HepG2 (cell line): ENCODE measurements around the gene BAHCC1. TPM values are rescaled to one million over a fixed set of nuclear protein-coding genes. Genes with fewer than 3 reads are reported as not detected.
A peak's percentile ranks its signal among the peaks of the same experiment; 100 is the strongest.

Source experiments
- CCAR2 ChIP-seq: fragments of 200-400 bp; formaldehyde crosslinking; optimal IDR thresholded peaks from 2 replicates; pipeline ENCODE3; 2018; ENCODE audit warnings: low read depth, mild to moderate bottlenecking, low read length, moderate library complexity
- DMAP1 ChIP-seq: IDR thresholded peaks from 2 replicates; pipeline ENCODE4 v1.6.1; 2016
- ETV5 ChIP-seq: IDR thresholded peaks from 2 replicates; pipeline ENCODE4 v1.6.1; 2018; ENCODE audit warnings: missing biosample characterization, missing genetic modification reagents, inconsistent platforms, borderline replicate concordance
- HNRNPLL ChIP-seq: fragments of 200-400 bp; formaldehyde crosslinking; IDR thresholded peaks from 2 replicates; pipeline ENCODE4 v1.6.1; 2017; ENCODE audit warnings: mild to moderate bottlenecking, low read depth, low read length; ENCODE audit not compliant: poor library complexity, severe bottlenecking
- TCF12 ChIP-seq, 2 experiments: fragments of 450-650 bp in 1 of 2; sonication (generic) in 1 of 2; formaldehyde crosslinking in 1 of 2; IDR thresholded peaks; 2 replicates each; pipeline versions ENCODE4 v1.6.1 to v1.8.0; 2017 to 2022; ENCODE audit warnings: antibody characterized with exemption in 1 of 2, mild to moderate bottlenecking in 1 of 2, missing genetic modification reagents in 1 of 2, moderate library complexity in 1 of 2
- ZIK1 ChIP-seq: sonication (generic); formaldehyde crosslinking; IDR thresholded peaks from 2 replicates; pipeline ENCODE4 v1.5.0; 2020; ENCODE audit warnings: mild to moderate bottlenecking, low read depth, missing genetic modification reagents, borderline replicate concordance
- polyA plus RNA-seq, 8 experiments: library from polyadenylated mRNA; depleted of rRNA in 3 of 8; stranded (reverse) in 7 of 8; unstranded in 1 of 8; fragments of >200 nt; fragmentation: Illumina TruSeq in 4 of 8; extraction: Trizol in 4 of 8; gene quantifications; 2 replicates each; pipeline versions ENCODE4 v1.2.1 to v1.2.3, GENCODE V29; 2011 to 2016; ENCODE audit warnings: low read depth in 4 of 8, missing spikeins in 1 of 8, mixed read lengths in 1 of 8; ENCODE audit not compliant: insufficient read depth in 1 of 8
- total RNA-seq, 5 experiments: library from RNA; depleted of rRNA; stranded (reverse); fragments of >200 nt; fragmentation: Illumina TruSeq; extraction: Trizol; gene quantifications; 2 replicates each; pipeline ENCODE4 v1.2.3, GENCODE V29; 2016; ENCODE audit warnings: low read depth in 1 of 5
- TF ChIP-seq, protein P1 (sequence below): sonication (generic); formaldehyde crosslinking; IDR thresholded peaks from 2 replicates; pipeline ENCODE4 v1.5.1; 2020; ENCODE audit warnings: mild to moderate bottlenecking, missing genetic modification reagents, moderate library complexity
- TF ChIP-seq, protein P2 (sequence below), 2 experiments: sonication (generic) in 1 of 2; formaldehyde crosslinking in 1 of 2; IDR thresholded peaks; 2 replicates each; pipeline versions ENCODE4 v1.5.1 to v1.6.1; 2011 to 2020; ENCODE audit warnings: borderline replicate concordance in 1 of 2, low read depth in 1 of 2, low read length in 1 of 2, mild to moderate bottlenecking in 1 of 2, missing genetic modification reagents in 1 of 2, moderate library complexity in 1 of 2
- TF ChIP-seq, protein P3 (sequence below): sonication (generic); formaldehyde crosslinking; IDR thresholded peaks from 2 replicates; pipeline ENCODE4 v1.9.0; 2022; ENCODE audit warnings: low read depth, missing genetic modification reagents
- TF ChIP-seq, protein P4 (sequence below): sonication (generic); formaldehyde crosslinking; IDR thresholded peaks from 2 replicates; pipeline ENCODE4 v1.9.0; 2021; ENCODE audit warnings: missing genetic modification reagents, mild to moderate bottlenecking, borderline replicate concordance
- TF ChIP-seq, protein P5 (sequence below): sonication (generic); formaldehyde crosslinking; IDR thresholded peaks from 2 replicates; pipeline ENCODE4 v1.9.0; 2021; ENCODE audit warnings: missing genetic modification reagents, borderline replicate concordance
- TF ChIP-seq, protein P6 (sequence below): sonication (generic); formaldehyde crosslinking; conservative IDR thresholded peaks from 2 replicates; pipeline ENCODE4 v1.4.0; 2020; ENCODE audit warnings: mild to moderate bottlenecking, missing genetic modification reagents, moderate library complexity

The BAHCC1 gene
- total and polyA plus RNA-seq, 2 of the 13 experiments (the other 11 are each of a cell fraction or from before 2014, with no cell fraction given) = 1.4 to 1.7 TPM

DNA sequence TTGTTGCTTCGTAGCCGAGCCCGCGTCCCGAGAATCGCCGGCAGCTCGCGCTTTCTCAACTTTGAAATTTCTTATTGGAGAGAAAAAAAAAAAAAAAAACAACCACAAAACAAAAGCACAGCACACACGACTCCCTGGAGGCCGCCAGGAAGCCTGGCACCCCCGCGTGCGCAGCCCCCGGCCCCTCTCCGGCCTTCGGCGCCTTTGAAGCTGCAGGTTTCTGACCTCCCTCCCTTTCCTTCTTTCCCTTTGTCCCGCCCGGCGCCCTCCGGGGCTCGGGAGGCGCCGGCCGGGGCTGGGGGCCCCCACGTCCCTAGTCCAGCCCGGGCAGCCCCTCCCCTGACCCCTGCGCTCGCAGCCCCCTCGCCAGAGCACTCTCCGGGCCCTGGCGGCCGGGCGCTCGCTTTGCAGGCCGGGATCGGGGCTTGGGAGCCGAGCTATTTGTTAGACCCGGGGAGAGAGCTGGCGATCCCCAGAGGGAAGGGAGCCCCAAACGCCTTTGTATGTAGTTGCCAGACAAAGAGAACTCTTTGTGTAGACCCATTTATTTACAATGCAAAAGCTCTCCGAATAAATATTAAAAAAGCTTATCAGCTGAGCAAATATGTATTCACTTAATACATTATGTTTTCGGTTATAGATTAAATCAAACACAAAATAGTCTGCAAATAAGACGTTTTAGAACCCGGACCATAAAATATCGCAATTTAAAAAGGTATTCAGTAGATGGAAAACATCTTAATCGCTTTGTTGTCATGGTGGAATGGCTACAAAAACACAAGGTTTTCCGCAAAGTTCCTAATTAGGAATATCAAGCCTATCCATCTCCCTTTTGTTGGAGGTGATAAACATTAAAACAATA is 2.3 kb downstream of the BAHCC1 start (continued):
- TF ChIP-seq, protein P1, sequence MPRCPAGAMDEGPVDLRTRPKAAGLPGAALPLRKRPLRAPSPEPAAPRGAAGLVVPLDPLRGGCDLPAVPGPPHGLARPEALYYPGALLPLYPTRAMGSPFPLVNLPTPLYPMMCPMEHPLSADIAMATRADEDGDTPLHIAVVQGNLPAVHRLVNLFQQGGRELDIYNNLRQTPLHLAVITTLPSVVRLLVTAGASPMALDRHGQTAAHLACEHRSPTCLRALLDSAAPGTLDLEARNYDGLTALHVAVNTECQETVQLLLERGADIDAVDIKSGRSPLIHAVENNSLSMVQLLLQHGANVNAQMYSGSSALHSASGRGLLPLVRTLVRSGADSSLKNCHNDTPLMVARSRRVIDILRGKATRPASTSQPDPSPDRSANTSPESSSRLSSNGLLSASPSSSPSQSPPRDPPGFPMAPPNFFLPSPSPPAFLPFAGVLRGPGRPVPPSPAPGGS (CRISPR knock-in tag) = no peak
- peak; percentile 84 for TF ChIP-seq CCAR2
- no peak for TF ChIP-seq ZIK1 (CRISPR knock-in tag)
- TF ChIP-seq TCF12 (IDR thresholded peaks at IDR 0.05) = no peak
- TF ChIP-seq TCF12 (CRISPR knock-in tag; IDR thresholded peaks at IDR 0.05) = no peak
- TF ChIP-seq HNRNPLL = peak; percentile 76
- TF ChIP-seq, protein P2, sequence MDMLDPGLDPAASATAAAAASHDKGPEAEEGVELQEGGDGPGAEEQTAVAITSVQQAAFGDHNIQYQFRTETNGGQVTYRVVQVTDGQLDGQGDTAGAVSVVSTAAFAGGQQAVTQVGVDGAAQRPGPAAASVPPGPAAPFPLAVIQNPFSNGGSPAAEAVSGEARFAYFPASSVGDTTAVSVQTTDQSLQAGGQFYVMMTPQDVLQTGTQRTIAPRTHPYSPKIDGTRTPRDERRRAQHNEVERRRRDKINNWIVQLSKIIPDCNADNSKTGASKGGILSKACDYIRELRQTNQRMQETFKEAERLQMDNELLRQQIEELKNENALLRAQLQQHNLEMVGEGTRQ (IDR thresholded peaks at IDR 0.05; ENCODE audit: low read depth, low read length) = no peak
- TF ChIP-seq, protein P2 (CRISPR knock-in tag; IDR thresholded peaks at IDR 0.05; ENCODE audit: borderline replicate concordance) = no peak
- TF ChIP-seq, protein P3, sequence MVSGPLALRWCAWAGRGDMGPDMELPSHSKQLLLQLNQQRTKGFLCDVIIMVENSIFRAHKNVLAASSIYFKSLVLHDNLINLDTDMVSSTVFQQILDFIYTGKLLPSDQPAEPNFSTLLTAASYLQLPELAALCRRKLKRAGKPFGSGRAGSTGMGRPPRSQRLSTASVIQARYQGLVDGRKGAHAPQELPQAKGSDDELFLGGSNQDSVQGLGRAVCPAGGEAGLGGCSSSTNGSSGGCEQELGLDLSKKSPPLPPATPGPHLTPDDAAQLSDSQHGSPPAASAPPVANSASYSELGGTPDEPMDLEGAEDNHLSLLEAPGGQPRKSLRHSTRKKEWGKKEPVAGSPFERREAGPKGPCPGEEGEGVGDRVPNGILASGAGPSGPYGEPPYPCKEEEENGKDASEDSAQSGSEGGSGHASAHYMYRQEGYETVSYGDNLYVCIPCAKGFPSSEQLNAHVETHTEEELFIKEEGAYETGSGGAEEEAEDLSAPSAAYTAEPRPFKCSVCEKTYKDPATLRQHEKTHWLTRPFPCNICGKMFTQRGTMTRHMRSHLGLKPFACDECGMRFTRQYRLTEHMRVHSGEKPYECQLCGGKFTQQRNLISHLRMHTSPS (CRISPR knock-in tag) = no peak
- TF ChIP-seq, protein P4, sequence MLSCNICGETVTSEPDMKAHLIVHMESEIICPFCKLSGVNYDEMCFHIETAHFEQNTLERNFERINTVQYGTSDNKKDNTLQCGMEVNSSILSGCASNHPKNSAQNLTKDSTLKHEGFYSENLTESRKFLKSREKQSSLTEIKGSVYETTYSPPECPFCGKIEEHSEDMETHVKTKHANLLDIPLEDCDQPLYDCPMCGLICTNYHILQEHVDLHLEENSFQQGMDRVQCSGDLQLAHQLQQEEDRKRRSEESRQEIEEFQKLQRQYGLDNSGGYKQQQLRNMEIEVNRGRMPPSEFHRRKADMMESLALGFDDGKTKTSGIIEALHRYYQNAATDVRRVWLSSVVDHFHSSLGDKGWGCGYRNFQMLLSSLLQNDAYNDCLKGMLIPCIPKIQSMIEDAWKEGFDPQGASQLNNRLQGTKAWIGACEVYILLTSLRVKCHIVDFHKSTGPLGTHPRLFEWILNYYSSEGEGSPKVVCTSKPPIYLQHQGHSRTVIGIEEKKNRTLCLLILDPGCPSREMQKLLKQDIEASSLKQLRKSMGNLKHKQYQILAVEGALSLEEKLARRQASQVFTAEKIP = no peak
- no peak for TF ChIP-seq DMAP1 (CRISPR knock-in tag)
- TF ChIP-seq, protein P5, sequence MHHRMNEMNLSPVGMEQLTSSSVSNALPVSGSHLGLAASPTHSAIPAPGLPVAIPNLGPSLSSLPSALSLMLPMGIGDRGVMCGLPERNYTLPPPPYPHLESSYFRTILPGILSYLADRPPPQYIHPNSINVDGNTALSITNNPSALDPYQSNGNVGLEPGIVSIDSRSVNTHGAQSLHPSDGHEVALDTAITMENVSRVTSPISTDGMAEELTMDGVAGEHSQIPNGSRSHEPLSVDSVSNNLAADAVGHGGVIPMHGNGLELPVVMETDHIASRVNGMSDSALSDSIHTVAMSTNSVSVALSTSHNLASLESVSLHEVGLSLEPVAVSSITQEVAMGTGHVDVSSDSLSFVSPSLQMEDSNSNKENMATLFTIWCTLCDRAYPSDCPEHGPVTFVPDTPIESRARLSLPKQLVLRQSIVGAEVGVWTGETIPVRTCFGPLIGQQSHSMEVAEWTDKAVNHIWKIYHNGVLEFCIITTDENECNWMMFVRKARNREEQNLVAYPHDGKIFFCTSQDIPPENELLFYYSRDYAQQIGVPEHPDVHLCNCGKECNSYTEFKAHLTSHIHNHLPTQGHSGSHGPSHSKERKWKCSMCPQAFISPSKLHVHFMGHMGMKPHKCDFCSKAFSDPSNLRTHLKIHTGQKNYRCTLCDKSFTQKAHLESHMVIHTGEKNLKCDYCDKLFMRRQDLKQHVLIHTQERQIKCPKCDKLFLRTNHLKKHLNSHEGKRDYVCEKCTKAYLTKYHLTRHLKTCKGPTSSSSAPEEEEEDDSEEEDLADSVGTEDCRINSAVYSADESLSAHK = peak; percentile 93
- TF ChIP-seq ETV5 (CRISPR knock-in tag) = peak; percentile 74
- TF ChIP-seq, protein P6, sequence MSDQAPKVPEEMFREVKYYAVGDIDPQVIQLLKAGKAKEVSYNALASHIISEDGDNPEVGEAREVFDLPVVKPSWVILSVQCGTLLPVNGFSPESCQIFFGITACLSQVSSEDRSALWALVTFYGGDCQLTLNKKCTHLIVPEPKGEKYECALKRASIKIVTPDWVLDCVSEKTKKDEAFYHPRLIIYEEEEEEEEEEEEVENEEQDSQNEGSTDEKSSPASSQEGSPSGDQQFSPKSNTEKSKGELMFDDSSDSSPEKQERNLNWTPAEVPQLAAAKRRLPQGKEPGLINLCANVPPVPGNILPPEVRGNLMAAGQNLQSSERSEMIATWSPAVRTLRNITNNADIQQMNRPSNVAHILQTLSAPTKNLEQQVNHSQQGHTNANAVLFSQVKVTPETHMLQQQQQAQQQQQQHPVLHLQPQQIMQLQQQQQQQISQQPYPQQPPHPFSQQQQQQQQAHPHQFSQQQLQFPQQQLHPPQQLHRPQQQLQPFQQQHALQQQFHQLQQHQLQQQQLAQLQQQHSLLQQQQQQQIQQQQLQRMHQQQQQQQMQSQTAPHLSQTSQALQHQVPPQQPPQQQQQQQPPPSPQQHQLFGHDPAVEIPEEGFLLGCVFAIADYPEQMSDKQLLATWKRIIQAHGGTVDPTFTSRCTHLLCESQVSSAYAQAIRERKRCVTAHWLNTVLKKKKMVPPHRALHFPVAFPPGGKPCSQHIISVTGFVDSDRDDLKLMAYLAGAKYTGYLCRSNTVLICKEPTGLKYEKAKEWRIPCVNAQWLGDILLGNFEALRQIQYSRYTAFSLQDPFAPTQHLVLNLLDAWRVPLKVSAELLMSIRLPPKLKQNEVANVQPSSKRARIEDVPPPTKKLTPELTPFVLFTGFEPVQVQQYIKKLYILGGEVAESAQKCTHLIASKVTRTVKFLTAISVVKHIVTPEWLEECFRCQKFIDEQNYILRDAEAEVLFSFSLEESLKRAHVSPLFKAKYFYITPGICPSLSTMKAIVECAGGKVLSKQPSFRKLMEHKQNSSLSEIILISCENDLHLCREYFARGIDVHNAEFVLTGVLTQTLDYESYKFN (CRISPR knock-in tag) = peak; percentile 75
